ENCODE measurements around the gene CREB5. TPM values are rescaled to one million over a fixed set of nuclear protein-coding genes. Genes with fewer than 3 reads are reported as not detected.

CREB5 gene
- total RNA-seq, 4 donors from 2014 or later = 0.88 to 31.4 (median 15.9) TPM

GRCh38 chr7:28473571-28474281 lies 61.4 kb downstream of the CREB5 start:
- peak overlapping the region in 1 of 4 donors; percentile 3 for H3K27ac ChIP-seq

GRCh38 chr7:28474282-28474638 lies 61.9 kb downstream of the CREB5 start:
- no peaks in the 10 kb centered on the region for H3K27me3 ChIP-seq
- H3K4me3 ChIP-seq = no peak overlapping the region

More at GRCh38 chr7:28473571-28474281, 61.4 kb downstream of the CREB5 start:
- Histone ChIP-seq H3K4me3 (no peak overlapping the region), H3K36me3 (no peaks in the 10 kb centered on the region), H3K4me1 (no peaks in the 10 kb centered on the region), H3K27me3 (no peaks in the 10 kb centered on the region), H3K9me3 (no peaks in the 10 kb centered on the region)
- DNase-seq = no peak
- no peak for TF ChIP-seq POLR2A (IDR thresholded peaks at IDR 0.05)
- TF ChIP-seq CTCF (IDR thresholded peaks at IDR 0.05) = no peak

GRCh38 chr7:28474640-28475039 lies 62.3 kb downstream of the CREB5 start:
- no peak for DNase-seq
- H3K4me3 ChIP-seq = no peak overlapping the region
- H3K27ac ChIP-seq = peak overlapping the region in 1 of 4 donors; percentile 3
- no peaks in the 10 kb centered on the region for H3K27me3 ChIP-seq
- H3K36me3 ChIP-seq = no peaks in the 10 kb centered on the region
- TF ChIP-seq CTCF (IDR thresholded peaks at IDR 0.05) = no peak
- TF ChIP-seq POLR2A (IDR thresholded peaks at IDR 0.05) = no peak
- no peaks in the 10 kb centered on the region for H3K9me3 ChIP-seq
- no peaks in the 10 kb centered on the region for H3K4me1 ChIP-seq

More at GRCh38 chr7:28474282-28474638, 61.9 kb downstream of the CREB5 start:
- H3K9me3 ChIP-seq = no peaks in the 10 kb centered on the region
- no peak for DNase-seq
- peak overlapping the region in 2 of 4 donors; percentile 3 to 4 for H3K27ac ChIP-seq
- H3K36me3 ChIP-seq = no peaks in the 10 kb centered on the region
- TF ChIP-seq POLR2A (IDR thresholded peaks at IDR 0.05) = no peak
- TF ChIP-seq CTCF (IDR thresholded peaks at IDR 0.05) = no peak
- H3K4me1 ChIP-seq = no peaks in the 10 kb centered on the region

- TF ChIP-seq POLR2A (IDR thresholded peaks at IDR 0.05) = no peak
- no peak for TF ChIP-seq CTCF (IDR thresholded peaks at IDR 0.05)
- Histone ChIP-seq H3K27me3 (no peaks in the 10 kb centered on the region), H3K27ac (no peak overlapping the region), H3K9me3 (no peaks in the 10 kb centered on the region), H3K36me3 (no peaks in the 10 kb centered on the region), H3K4me1 (no peaks in the 10 kb centered on the region), H3K4me3 (no peak overlapping the region)
- no peak for DNase-seq
These were observed 64.7 kb downstream of the CREB5 start for GRCh38 chr7:28477041-28477442.

- no peak overlapping the region for H3K27ac ChIP-seq
- H3K27me3 ChIP-seq = no peaks in the 10 kb centered on the region
- H3K4me3 ChIP-seq = no peak overlapping the region
- no peak for TF ChIP-seq POLR2A (IDR thresholded peaks at IDR 0.05)
- TF ChIP-seq CTCF (IDR thresholded peaks at IDR 0.05) = no peak
- H3K9me3 ChIP-seq = no peaks in the 10 kb centered on the region
- no peaks in the 10 kb centered on the region for H3K4me1 ChIP-seq
- no peaks in the 10 kb centered on the region for H3K36me3 ChIP-seq
- no peak for DNase-seq
These were observed 66.3 kb downstream of the CREB5 start for GRCh38 chr7:28478656-28479055.
